GM19463 (cell line): ENCODE data around the gene MAMLD1.

Source experiments
- ATAC-seq: cut with Tn5 transposase; IDR thresholded peaks from one replicate; pipeline ENCODE4 v1.9.1; 2021; ENCODE audit warnings: mild to moderate bottlenecking, moderate library complexity; ENCODE audit not compliant: unreplicated experiment

MAMLD1 gene

DNA sequence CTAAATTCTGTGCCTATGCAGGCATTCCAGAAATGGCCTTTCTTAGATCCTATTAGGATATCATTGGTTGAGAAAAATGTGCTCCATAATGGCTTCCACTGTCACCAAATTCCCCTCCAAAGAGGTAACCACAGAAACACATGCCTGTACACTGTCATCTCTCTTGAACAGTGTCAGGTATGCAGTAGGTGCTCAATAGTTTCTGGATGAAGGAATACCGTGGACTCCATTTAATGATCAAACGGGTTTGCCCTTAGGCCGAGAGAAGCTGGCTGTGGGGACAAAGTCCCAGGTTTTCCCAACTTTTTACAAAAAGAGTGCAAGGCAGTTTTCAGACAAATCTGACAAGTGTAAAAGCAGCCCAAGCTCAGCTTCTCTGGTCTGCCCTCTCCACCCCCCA lies 188.8 kb downstream of the MAMLD1 start:
- no peak for ATAC-seq

DNA sequence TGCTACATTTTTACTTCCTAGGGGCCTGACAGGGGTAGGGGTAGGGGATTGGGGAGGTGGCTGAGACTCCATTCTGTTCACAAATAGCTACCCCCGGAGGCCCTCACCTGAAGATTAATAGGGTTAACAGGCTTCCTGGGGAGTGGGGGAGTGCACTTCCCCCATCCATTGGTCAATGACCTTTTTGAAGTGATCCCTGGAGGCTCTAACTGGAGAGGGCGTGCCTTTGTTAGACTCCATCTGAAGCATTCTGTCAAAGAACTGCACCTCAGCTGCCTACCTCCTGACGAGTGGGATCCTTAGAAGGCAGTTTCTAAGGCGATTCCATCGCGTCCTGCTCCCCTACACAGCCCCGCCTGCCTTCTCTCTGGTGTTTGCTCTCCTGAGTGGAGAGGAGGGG lies 195.3 kb downstream of the MAMLD1 start:
- ATAC-seq, result no peak
